ENCODE results near the gene KCNJ12.

KCNJ12 gene

DNA sequence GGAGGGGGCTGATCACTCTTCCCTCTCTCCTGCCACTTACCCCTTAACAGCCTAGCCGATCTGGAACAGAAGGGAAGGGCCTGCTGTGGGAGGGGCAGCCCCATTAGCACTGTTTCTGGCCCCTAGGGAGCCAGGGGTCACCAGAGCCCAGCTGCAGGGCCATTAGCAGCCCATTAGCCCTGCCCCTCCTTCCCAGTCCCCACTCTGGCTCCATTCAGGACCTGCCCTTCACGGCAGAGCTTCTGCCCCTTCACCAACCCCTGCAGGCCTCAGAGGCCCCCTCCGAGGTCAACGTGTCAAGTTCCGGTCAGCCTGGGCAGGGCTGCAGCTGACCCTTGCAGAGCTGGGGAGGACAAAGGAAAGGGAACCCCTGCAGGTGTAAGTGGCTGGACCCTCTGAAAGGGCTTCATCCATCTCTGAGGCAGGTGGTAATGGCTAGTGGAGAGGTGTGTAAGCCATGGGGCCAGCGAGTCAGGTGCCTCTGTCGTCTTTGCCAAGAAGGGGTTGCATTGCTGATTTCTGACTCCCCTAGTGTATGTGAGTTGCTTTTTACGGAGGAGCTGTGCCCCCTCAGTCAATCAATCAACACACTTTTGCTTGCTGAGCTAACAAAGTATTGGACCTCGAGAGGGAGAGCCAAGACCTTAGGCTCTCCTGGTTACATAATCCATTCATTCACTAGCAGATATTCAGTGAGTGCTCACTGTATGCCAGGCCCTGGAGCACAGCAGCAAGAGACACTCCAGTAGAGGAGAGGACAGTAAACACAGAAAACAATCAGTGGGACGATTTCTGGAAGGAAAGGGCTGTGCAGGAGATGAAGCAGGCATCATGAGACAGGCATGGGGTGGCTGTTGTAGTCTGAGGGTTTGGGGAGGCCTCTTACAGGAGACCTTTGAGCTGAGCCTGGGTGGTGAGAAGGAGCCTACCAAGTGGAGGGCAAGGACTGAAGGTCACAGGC lies 18.2 kb upstream of the KCNJ12 start:
- TF ChIP-seq, protein P1, sequence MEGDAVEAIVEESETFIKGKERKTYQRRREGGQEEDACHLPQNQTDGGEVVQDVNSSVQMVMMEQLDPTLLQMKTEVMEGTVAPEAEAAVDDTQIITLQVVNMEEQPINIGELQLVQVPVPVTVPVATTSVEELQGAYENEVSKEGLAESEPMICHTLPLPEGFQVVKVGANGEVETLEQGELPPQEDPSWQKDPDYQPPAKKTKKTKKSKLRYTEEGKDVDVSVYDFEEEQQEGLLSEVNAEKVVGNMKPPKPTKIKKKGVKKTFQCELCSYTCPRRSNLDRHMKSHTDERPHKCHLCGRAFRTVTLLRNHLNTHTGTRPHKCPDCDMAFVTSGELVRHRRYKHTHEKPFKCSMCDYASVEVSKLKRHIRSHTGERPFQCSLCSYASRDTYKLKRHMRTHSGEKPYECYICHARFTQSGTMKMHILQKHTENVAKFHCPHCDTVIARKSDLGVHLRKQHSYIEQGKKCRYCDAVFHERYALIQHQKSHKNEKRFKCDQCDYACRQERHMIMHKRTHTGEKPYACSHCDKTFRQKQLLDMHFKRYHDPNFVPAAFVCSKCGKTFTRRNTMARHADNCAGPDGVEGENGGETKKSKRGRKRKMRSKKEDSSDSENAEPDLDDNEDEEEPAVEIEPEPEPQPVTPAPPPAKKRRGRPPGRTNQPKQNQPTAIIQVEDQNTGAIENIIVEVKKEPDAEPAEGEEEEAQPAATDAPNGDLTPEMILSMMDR (IDR thresholded peaks at IDR 0.05; ENCODE audit: insufficient read depth, low read depth, low read length, missing control alignments), result no peak
- no peak overlapping the region for H3K4me3 ChIP-seq (ENCODE audit: low read length)
- DNase-seq (ENCODE audit: low read depth), result no peak

DNA sequence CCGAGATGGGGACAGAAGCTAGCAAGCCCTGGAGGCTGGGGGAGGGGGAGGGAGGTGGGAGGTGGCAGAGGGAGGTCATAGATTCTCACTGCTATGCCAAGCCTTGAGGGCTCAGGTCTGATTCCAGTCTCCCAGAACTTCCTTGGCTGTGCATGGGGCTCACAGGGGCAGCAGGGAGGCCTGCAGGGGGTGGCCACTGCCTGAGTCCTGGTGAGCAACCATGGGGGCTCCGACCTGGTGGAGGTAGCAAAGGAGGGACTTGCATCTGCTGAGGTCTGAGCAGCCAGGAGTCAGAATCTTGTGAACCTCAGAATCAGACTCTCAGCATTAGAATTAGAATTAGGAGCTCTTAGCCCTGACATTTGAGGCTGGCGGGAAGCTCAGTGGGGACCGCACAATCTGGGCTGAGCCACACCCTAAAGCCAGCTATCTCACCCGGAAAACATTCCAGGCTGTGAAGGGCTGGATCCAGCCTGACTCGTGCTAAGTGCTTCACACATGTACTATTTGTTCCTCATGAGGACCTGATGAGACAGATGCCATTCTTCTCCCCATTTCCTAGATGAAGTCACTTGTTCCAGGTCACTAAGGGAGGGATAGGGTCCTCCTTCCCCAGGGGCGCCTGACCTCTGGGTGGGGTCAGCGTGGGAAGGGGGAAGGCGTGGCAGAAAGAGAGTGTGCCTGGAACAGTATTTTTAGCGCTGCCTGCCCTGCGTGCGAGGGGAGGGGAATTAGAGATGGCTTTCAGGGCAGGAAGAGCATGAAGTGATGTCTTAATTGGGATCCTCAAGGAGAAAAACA lies 17.3 kb upstream of the KCNJ12 start:
- TF ChIP-seq, protein P1 (IDR thresholded peaks at IDR 0.05; ENCODE audit: insufficient read depth, low read depth, low read length, missing control alignments), result no peak
- no peak overlapping the region for H3K4me3 ChIP-seq (ENCODE audit: low read length)
- peak; percentile 24 for DNase-seq (ENCODE audit: low read depth)

DNA sequence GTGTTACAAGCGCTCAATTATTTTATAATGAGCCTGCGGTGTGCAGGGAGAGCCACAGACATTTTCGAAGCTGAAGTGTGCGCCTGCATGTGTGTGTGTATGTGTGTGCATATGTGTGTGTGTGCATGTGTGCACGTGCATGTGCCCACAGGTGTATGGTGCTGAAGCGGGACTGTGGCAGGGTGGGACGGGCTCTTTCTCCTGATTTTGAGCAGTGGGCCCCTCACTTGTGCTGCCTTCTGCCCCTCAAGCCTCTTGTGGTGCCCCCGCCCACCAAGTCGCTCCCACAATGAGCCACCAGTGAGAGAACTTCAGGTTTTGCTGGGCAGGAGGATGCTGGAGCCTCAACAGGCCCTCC lies 16.7 kb upstream of the KCNJ12 start:
- H3K4me3 ChIP-seq (ENCODE audit: low read length), result no peak overlapping the region
- DNase-seq (ENCODE audit: low read depth), result no peak
- TF ChIP-seq, protein P1 (IDR thresholded peaks at IDR 0.05; ENCODE audit: insufficient read depth, low read depth, low read length, missing control alignments), result no peak

DNA sequence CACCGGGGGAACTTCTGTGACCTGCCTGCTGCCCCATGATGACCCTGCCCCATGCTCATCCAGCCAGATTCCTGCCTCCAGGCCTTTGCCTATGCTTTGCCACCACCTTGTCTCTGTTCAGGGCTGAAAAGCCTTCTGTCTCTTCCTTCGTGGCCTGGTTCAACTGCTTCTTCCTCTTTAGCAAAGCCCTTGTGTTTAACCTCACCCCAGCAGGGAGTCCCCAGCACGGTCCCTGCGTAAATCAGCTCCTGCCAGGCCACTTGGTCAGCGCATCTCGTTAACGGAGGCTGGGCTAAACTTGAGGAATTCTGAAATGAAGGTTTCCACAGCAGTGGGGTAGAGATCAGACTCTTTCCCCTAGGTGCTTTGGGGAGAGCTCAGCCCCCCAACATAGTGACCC lies 16.1 kb upstream of the KCNJ12 start:
- H3K4me3 ChIP-seq (ENCODE audit: low read length), result no peak overlapping the region
- DNase-seq (ENCODE audit: low read depth), result no peak
- TF ChIP-seq, protein P1 (IDR thresholded peaks at IDR 0.05; ENCODE audit: insufficient read depth, low read depth, low read length, missing control alignments), result no peak

DNA sequence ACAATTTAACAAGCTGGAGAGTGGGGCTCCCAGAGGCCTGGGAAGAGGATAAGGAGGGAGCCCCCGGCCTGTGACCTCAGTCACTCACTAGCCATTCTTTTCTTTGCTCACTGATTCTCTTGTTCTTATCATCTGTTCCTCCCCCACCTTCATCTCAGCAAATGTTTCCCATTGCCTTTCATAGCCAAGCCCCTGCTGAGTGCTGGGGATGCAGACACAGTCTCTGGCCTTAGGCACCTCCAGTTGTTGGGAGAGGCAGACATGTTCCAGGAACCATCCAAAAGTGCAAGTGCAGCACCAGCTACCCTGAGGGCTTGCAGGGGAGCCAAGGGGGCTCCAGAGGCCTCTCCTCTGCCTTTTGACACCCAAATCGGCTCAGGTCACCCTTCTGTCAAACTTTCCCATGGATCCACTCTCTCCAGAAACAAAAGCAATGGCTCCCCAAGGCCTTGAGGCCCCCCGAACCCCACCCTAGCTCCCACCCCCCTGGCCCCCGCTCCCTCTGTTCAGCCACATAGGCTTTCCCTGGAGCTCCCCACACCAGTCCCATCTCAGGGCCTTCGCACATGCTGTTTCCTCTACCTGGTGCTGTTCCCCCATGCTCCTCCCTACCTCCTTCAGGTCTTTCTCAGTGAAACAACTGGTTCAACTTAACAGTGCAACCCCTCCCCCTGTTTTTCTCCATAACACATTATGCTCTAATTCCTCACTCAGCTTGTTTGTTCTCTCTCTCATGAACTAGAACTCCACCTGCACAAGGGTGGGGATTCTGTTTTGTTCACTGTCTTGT lies 14.9 kb upstream of the KCNJ12 start:
- TF ChIP-seq, protein P1 (IDR thresholded peaks at IDR 0.05; ENCODE audit: insufficient read depth, low read depth, low read length, missing control alignments), result no peak
- no peak for DNase-seq (ENCODE audit: low read depth)
- H3K4me3 ChIP-seq (ENCODE audit: low read length), result no peak overlapping the region

DNA sequence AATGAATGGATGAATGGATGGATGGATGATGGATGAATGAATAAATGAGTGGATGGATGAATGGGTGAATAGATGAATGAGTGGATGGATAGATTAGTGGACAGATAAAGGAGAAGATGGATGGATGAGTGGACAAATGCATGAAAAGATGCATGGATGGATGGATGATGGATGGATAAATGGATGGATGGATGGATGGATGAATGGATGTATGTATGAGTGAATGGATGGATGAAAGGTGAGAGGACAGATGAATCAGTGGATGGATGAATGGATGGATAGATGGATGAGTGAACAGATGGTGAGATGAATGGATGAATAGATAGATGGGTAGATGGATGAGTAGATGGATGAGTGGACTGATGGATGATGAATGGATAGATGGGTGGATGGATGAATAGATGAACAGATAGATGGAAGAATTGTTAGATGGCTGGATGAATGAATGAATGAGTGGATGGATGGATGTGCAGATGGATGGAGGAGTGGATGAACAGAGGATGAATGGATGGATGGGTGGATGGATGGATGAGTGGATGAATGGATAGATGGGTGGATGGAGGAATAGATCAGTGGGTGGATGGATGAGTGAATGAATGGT lies 13.7 kb upstream of the KCNJ12 start:
- TF ChIP-seq, protein P1 (IDR thresholded peaks at IDR 0.05; ENCODE audit: insufficient read depth, low read depth, low read length, missing control alignments), result no peak
- DNase-seq (ENCODE audit: low read depth), result no peak
- H3K4me3 ChIP-seq (ENCODE audit: low read length), result no peak overlapping the region

All from epithelial cell of esophagus (primary cell).